Lung (tissue), 12 donors: Measurements from ENCODE around the gene KCNG2. TPM values are rescaled to one million over a fixed set of nuclear protein-coding genes. Genes with fewer than 3 reads are reported as not detected.

Experiments used
- ATAC-seq: fragments of 200-7000 bp; cut with Tn5 transposase; one replicate; pipeline ENCODE4 v1.9.1; 2020; ENCODE audit warnings: moderate number of reproducible peaks; ENCODE audit not compliant: insufficient read depth, low FRiP score
- DNase-seq, 3 donors: peaks; one replicate each; pipeline ENCODE4 v3.0.0-alpha.2; 2013 to 2017
- H3K27ac ChIP-seq, 2 donors: one replicate each; pipeline ENCODE4 v1.5.1; 2013; ENCODE audit warnings: mild to moderate bottlenecking in 2 of 2, moderate library complexity in 2 of 2, control low read depth in 1 of 2, inconsistent platforms in 1 of 2, low read depth in 1 of 2, low read length in 1 of 2
- H3K27me3 ChIP-seq, 3 donors: one replicate each; pipeline ENCODE4 v1.5.1; 2013; ENCODE audit warnings: low read length in 2 of 3; ENCODE audit not compliant: control insufficient read depth in 3 of 3, insufficient read depth in 3 of 3
- H3K36me3 ChIP-seq, 4 donors: one replicate each; pipeline ENCODE4 v1.5.1; 2013; ENCODE audit warnings: low read length in 4 of 4, mild to moderate bottlenecking in 1 of 4, moderate library complexity in 1 of 4; ENCODE audit not compliant: control insufficient read depth in 4 of 4, insufficient read depth in 4 of 4
- H3K4me1 ChIP-seq, 5 donors: one replicate each; pipeline ENCODE4 v1.5.1; 2013; ENCODE audit warnings: low read length in 5 of 5, mild to moderate bottlenecking in 2 of 5, moderate library complexity in 1 of 5; ENCODE audit not compliant: control insufficient read depth in 5 of 5, insufficient read depth in 5 of 5
- H3K4me3 ChIP-seq: one replicate; pipeline ENCODE4 v1.5.1; 2013; ENCODE audit warnings: mild to moderate bottlenecking, control low read depth, moderate library complexity
- H3K9ac ChIP-seq, 2 donors: one replicate each; pipeline ENCODE4 v1.5.1; 2013; ENCODE audit warnings: low read length in 2 of 2, control low read depth in 1 of 2; ENCODE audit not compliant: insufficient read depth in 1 of 2
- H3K9me3 ChIP-seq, 4 donors: one replicate each; pipeline ENCODE4 v1.5.1; 2013; ENCODE audit warnings: low read length in 3 of 4, mild to moderate bottlenecking in 1 of 4, moderate library complexity in 1 of 4; ENCODE audit not compliant: control insufficient read depth in 4 of 4, insufficient read depth in 3 of 4
- WGBS, 2 donors: extraction: QIAGEN DNeasy Blood & Tissue Kit; methylation state at CpG; one replicate each; pipeline ENCODE4 v1.1.7; 2013; 5-methylcytosine and 5-hydroxymethylcytosine counted together
- polyA plus RNA-seq, 2 donors: library from polyadenylated mRNA; stranded (reverse); fragments of 200-250 nt; gene quantifications; one replicate each; pipeline ENCODE4 v1.2.1, GENCODE V29; 2013
- total RNA-seq, 2 donors: library from RNA; depleted of rRNA in 1 of 2; stranded (reverse); fragments of >200 nt in 1 of 2; gene quantifications; one replicate each; pipeline ENCODE4 v1.2.1, GENCODE V29; 2014 to 2021
- TF ChIP-seq, protein P1 (sequence below): IDR thresholded peaks from 2 replicates; pipeline ENCODE4 v1.5.1; 2012; ENCODE audit warnings: mild to moderate bottlenecking; ENCODE audit errors: control extremely low read depth, extremely low read depth
- donor health status: control.
- donor health status: control.
- donor health status: Bipolar disorder and iron deficiency.
- donor health status: healthy.
- donor health status: DM: yes; HTN: yes; CAD: no.

The KCNG2 gene
- total and polyA plus RNA-seq, 4 donors: 0.16 to 1.8 (median 1.2) TPM

DNA sequence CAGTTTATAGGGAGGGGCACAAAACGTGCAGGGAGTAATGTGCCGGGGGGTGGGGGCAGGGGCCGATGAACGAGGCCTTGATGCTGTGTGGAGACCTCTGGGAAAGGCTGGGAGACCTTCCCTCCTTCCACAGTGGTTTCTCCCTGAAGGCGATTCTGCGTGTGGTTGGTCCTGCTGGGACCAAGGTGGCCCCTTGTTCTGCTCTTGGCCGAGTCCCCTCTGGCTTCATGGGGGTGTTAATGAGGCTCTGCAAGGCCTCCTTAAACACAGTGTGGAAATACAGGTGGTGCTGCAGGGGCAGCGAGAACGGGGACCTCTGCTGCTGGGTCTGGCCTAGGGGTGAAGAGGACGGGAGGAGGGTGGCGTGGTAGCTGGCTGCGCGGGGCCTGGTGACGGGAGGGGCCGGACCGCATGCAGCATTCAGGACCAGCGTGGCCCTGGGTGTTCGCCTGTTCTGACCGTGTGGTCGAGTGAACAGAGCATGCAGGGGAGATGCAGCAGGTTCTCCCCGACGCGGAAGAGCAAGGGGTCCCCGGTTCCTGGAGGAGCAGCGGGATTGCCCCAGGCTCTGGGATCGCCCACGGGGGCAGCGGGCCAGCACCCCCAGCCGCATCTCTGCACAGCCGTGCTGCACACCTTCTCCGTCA, 42.1 kb upstream of the KCNG2 start:
- ATAC-seq (no peak), DNase-seq (no peak)
- TF ChIP-seq, protein P1, sequence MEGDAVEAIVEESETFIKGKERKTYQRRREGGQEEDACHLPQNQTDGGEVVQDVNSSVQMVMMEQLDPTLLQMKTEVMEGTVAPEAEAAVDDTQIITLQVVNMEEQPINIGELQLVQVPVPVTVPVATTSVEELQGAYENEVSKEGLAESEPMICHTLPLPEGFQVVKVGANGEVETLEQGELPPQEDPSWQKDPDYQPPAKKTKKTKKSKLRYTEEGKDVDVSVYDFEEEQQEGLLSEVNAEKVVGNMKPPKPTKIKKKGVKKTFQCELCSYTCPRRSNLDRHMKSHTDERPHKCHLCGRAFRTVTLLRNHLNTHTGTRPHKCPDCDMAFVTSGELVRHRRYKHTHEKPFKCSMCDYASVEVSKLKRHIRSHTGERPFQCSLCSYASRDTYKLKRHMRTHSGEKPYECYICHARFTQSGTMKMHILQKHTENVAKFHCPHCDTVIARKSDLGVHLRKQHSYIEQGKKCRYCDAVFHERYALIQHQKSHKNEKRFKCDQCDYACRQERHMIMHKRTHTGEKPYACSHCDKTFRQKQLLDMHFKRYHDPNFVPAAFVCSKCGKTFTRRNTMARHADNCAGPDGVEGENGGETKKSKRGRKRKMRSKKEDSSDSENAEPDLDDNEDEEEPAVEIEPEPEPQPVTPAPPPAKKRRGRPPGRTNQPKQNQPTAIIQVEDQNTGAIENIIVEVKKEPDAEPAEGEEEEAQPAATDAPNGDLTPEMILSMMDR: no peak
- Histone ChIP-seq H3K27me3 (no peaks in the 10 kb centered on the region), H3K27ac (no peak overlapping the region), H3K4me1 (peaks cover 0 to 2% (median 0%) of the 10 kb centered on the region in 5 donors), H3K36me3 (peaks cover 0 to 28% (median 4%) of the 10 kb centered on the region in 4 donors), H3K4me3 (no peak overlapping the region), H3K9ac (no peak overlapping the region), H3K9me3 (peaks cover 0 to 7% (median 1%) of the 10 kb centered on the region in 4 donors)
- WGBS, 2 donors: 97 to 98% methylated on average over 28 to 31 of the region's 31 CpGs

DNA sequence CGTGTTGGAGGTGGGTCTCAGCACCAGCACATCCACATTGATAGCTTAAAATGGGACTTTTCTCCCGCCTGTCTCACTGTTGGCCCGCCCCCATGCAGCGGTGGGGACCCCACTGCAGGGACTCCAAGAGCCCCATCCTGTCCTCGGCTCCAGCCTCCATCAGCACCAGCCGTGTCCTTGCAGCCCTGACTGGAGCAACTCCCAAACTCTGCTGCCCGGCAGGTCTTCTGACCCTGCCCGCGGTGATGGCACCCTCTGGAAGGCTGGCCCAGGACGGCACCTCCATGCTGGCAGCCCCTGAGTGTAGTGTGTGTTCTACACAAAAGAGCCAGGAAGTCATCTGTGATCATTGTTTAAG, 41.6 kb upstream of the KCNG2 start:
- Histone ChIP-seq H3K9me3 (peaks cover 0 to 7% (median 1%) of the 10 kb centered on the region in 4 donors), H3K27me3 (no peaks in the 10 kb centered on the region), H3K27ac (no peak overlapping the region), H3K9ac (no peak overlapping the region), H3K4me1 (peaks cover 0 to 1% (median 0%) of the 10 kb centered on the region in 5 donors), H3K36me3 (peaks cover 0 to 28% (median 4%) of the 10 kb centered on the region in 4 donors), H3K4me3 (no peak overlapping the region)
- TF ChIP-seq, protein P1: no peak
- WGBS, 2 donors: 91 to 96% methylated on average over 10 of the region's 10 CpGs
- ATAC-seq: no peak
- no peak for DNase-seq

DNA sequence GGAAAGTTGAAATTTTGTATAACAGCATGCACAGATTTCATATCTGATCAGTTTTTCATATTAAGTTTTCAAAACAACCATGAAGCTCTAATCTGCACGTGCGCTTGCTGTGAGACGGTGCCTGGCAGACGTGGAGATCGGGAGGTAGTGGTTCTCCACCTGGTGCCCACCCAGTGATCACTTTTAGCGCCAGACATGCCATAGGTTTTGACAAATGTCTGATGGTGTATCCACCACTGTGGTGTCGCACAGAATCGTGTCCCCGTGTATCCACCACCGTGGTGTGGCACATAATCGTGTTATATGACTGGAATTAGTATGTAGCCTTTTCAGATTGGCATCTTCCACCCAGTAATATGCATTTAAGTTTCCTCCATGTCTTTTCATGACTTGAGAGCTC, 40.9 kb upstream of the KCNG2 start:
- no peak for DNase-seq

More for the DNA sequence above, 40.9 kb upstream of the KCNG2 start:
- Histone ChIP-seq H3K27ac (no peak overlapping the region), H3K4me3 (no peak overlapping the region), H3K9ac (no peak overlapping the region), H3K27me3 (no peaks in the 10 kb centered on the region), H3K4me1 (no peaks in the 10 kb centered on the region), H3K9me3 (peaks cover 0 to 7% (median 1%) of the 10 kb centered on the region in 4 donors), H3K36me3 (peaks cover 0 to 27% (median 4%) of the 10 kb centered on the region in 4 donors)
- ATAC-seq: no peak
- WGBS, 2 donors: 97 to 98% methylated on average over 11 of the region's 11 CpGs
- TF ChIP-seq, protein P1: no peak
